GM23338 (cell line): ENCODE results near the gene MANBA. TPM values are rescaled to one million over a fixed set of nuclear protein-coding genes. Genes with fewer than 3 reads are reported as not detected.
A peak's percentile ranks its signal among the peaks of the same experiment; 100 is the strongest.

ENCODE experiments used
- ATAC-seq: fragments of 200-7000 bp; cut with Tn5 transposase; 3 replicates; pipeline ENCODE4 v1.9.1; 2020
- DNase-seq: peaks from one replicate; pipeline ENCODE4 v3.0.0-alpha.2; 2015; ENCODE audit warnings: low spot score
- H2AFZ ChIP-seq: fragments of 200-600 bp; sonication (generic); 2 replicates; pipeline ENCODE4 v1.8.0; 2016; ENCODE audit warnings: antibody characterized with exemption, mild to moderate bottlenecking, moderate library complexity
- H3F3A ChIP-seq: fragments of 200-600 bp; sonication (generic); replicated peaks from 2 replicates; pipeline ENCODE4 v1.8.0; 2017; ENCODE audit warnings: antibody characterized with exemption, mixed run types, low read depth
- H3K27ac ChIP-seq: fragments of 200-600 bp; sonication (generic); 2 replicates; pipeline ENCODE4 v1.6.1; 2016; ENCODE audit warnings: low read depth
- H3K27me3 ChIP-seq: fragments of 200-600 bp; sonication (generic); 2 replicates; pipeline ENCODE4 v1.8.0; 2016; ENCODE audit warnings: mild to moderate bottlenecking, mixed run types, moderate library complexity; ENCODE audit not compliant: insufficient read depth
- H3K36me3 ChIP-seq: fragments of 200-600 bp; sonication (generic); 2 replicates; pipeline ENCODE4 v1.8.0; 2016; ENCODE audit warnings: mild to moderate bottlenecking; ENCODE audit not compliant: insufficient read depth
- H3K4me1 ChIP-seq: fragments of 200-600 bp; sonication (generic); 2 replicates; pipeline ENCODE4 v1.8.0; 2016; ENCODE audit warnings: mild to moderate bottlenecking, moderate library complexity; ENCODE audit not compliant: insufficient read depth
- H3K4me2 ChIP-seq: fragments of 200-600 bp; sonication (generic); 2 replicates; pipeline ENCODE4 v1.7.1; 2017; ENCODE audit warnings: mixed run types
- H3K4me3 ChIP-seq: fragments of 200-600 bp; sonication (generic); 2 replicates; pipeline ENCODE4 v1.6.1; 2016; ENCODE audit warnings: mixed run types
- H3K79me2 ChIP-seq: fragments of 200-600 bp; sonication (generic); replicated peaks from 2 replicates; pipeline ENCODE4 v1.8.0; 2017; ENCODE audit warnings: mild to moderate bottlenecking; ENCODE audit not compliant: insufficient read depth
- H3K9me2 ChIP-seq: fragments of 200-600 bp; sonication (generic); 2 replicates; pipeline ENCODE4 v1.8.0; 2017; ENCODE audit not compliant: insufficient read depth
- H4K20me1 ChIP-seq: fragments of 200-600 bp; sonication (generic); replicated peaks from 2 replicates; pipeline ENCODE4 v1.8.0; 2017; ENCODE audit warnings: mild to moderate bottlenecking; ENCODE audit not compliant: insufficient read depth
- H3K27ac Mint-ChIP-seq: 2 replicates; pipeline ENCODE4 v1.8.0; 2020; ENCODE audit warnings: inconsistent platforms, mild to moderate bottlenecking, moderate library complexity, mixed read lengths
- H3K27me3 Mint-ChIP-seq: 3 replicates; pipeline ENCODE4 v1.8.0; 2022; ENCODE audit warnings: low read depth, mild to moderate bottlenecking, moderate library complexity, mixed read lengths, inconsistent platforms; ENCODE audit not compliant: insufficient read depth, poor library complexity
- H3K36me3 Mint-ChIP-seq: 3 replicates; pipeline ENCODE4 v1.8.0; 2021; ENCODE audit warnings: low read depth, mild to moderate bottlenecking, inconsistent platforms, moderate library complexity, mixed read lengths
- H3K4me1 Mint-ChIP-seq: 3 replicates; pipeline ENCODE4 v1.8.0; 2020; ENCODE audit warnings: mild to moderate bottlenecking, inconsistent platforms, mixed read lengths
- H3K4me3 Mint-ChIP-seq: 3 replicates; pipeline ENCODE4 v1.8.0; 2021; ENCODE audit warnings: moderate library complexity, mild to moderate bottlenecking, inconsistent platforms, mixed read lengths
- H3K9me3 Mint-ChIP-seq: 3 replicates; pipeline ENCODE4 v1.8.0; 2020; ENCODE audit warnings: moderate library complexity, mild to moderate bottlenecking, inconsistent platforms, mixed read lengths
- EZH2phosphoT487 ChIP-seq: fragments of 200-600 bp; sonication (generic); IDR thresholded peaks from one replicate; pipeline ENCODE4 v1.8.1; 2018; ENCODE audit warnings: antibody characterized with exemption; ENCODE audit not compliant: unreplicated experiment
- NANOG ChIP-seq: IDR thresholded peaks from 2 replicates; pipeline ENCODE4 v1.6.1; 2016; ENCODE audit warnings: antibody characterized with exemption, borderline replicate concordance
- POLR2AphosphoS5 ChIP-seq: IDR thresholded peaks from 2 replicates; pipeline ENCODE4 v1.6.1; 2016; ENCODE audit warnings: antibody characterized with exemption, low read depth
- STAT1 ChIP-seq: IDR thresholded peaks from one replicate; pipeline ENCODE4 v1.6.1; 2016; ENCODE audit warnings: antibody characterized with exemption; ENCODE audit not compliant: unreplicated experiment
- ZNF114 ChIP-seq: fragments of 250-450 bp; sonication (Bioruptor Pico); IDR thresholded peaks from 2 replicates; pipeline ENCODE4 v1.5.0; 2020; ENCODE audit warnings: mild to moderate bottlenecking, moderate library complexity
- ZNF331 ChIP-seq: fragments of 250-450 bp; sonication (Bioruptor Pico); IDR thresholded peaks from 2 replicates; pipeline ENCODE4 v1.5.0; 2020; ENCODE audit warnings: low read depth, mild to moderate bottlenecking, moderate library complexity
- polyA plus RNA-seq: library from polyadenylated mRNA; unstranded; fragments of >200 nt; fragmentation: Nextera tagmentation; extraction: Ambion mirVana; gene quantifications from 2 replicates; pipeline ENCODE4 v1.2.1, GENCODE V29; 2016
- total RNA-seq: library from RNA; depleted of rRNA; stranded (reverse); fragments of >200 nt; shearing (Covaris generic); gene quantifications from 2 replicates; pipeline ENCODE4 v1.2.3, GENCODE V29; 2014
- TF ChIP-seq, protein P1 (sequence below): fragments of 250-450 bp; sonication (Bioruptor Pico); IDR thresholded peaks from 2 replicates; pipeline ENCODE4 v1.5.0; 2020; ENCODE audit warnings: mild to moderate bottlenecking, moderate library complexity

MANBA gene
- total and polyA plus RNA-seq, 2 experiments from 2014 or later: 13.2 to 54.3 TPM

DNA sequence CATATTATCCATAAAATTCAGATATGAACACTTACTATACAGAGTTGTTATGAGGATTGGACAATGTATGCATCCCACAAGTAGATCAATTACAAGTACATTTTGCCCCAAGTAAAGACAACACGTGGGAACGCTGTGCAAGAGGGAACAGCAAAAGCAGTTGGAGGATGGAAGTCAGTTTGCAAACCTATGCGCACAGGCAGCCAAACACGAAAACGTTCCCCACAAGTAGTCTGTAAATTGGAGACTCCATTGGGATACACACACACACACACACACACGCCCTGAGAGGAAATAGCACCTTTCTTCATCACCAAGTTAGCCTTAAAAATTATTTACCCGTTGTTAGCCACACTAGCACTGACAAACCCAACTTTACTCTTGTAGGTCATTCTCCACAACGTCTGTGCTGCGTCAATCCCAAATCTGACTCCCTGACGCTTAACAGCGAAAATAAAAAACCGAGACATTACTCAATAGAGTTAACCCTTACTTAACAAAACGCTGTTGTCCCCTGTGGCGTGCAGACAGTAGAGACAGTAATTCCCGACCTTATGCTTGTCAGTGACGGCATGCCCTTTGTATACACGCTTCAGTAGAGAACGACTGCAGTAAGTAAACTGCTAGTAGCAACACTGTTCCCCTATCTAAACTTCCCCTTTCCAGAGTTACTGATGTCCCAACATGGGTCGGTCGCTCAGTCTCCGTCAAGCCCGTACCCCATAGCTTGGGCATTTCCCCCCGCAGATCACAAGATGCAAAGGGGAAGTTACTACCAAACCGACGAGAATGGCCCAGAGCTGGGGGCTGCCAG, 730 bp downstream of the MANBA start:
- Histone ChIP-seq H3F3A (no peaks in the 10 kb centered on the region), H4K20me1 (peaks cover 8% of the 10 kb centered on the region; the same call in 1 of the 2 replicates), H2AFZ (peak overlapping the region; percentile 90), H3K4me1 (peaks cover 9% of the 10 kb centered on the region), H3K27ac (no peak overlapping the region), H3K36me3 (no peaks in the 10 kb centered on the region), H3K27me3 (peaks cover 20% of the 10 kb centered on the region), H3K4me3 (peak overlapping the region; percentile 91), H3K4me2 (peak overlapping the region; percentile 86), H3K9me2 (no peaks in the 10 kb centered on the region), H3K79me2 (peaks cover 47% of the 10 kb centered on the region)
- Mint-ChIP-seq H3K27me3 (peaks cover 8% of the 10 kb centered on the region), H3K36me3 (peaks cover under 1% of the 10 kb centered on the region; the same call in 2 of the 3 replicates), H3K4me1 (peaks cover 28% of the 10 kb centered on the region), H3K27ac (peak overlapping the region; percentile 71; the same call in 1 of the 2 replicates), H3K4me3 (peak overlapping the region; percentile 90), H3K9me3 (peaks cover 3% of the 10 kb centered on the region; the same call in 2 of the 3 replicates)
- TF ChIP-seq POLR2AphosphoS5: no peak
- no peak for TF ChIP-seq EZH2phosphoT487
- TF ChIP-seq NANOG: no peak
- no peak for TF ChIP-seq ZNF331 (CRISPR knock-in tag)
- peak; percentile 36 for ATAC-seq
- peak; percentile 44 for DNase-seq

DNA sequence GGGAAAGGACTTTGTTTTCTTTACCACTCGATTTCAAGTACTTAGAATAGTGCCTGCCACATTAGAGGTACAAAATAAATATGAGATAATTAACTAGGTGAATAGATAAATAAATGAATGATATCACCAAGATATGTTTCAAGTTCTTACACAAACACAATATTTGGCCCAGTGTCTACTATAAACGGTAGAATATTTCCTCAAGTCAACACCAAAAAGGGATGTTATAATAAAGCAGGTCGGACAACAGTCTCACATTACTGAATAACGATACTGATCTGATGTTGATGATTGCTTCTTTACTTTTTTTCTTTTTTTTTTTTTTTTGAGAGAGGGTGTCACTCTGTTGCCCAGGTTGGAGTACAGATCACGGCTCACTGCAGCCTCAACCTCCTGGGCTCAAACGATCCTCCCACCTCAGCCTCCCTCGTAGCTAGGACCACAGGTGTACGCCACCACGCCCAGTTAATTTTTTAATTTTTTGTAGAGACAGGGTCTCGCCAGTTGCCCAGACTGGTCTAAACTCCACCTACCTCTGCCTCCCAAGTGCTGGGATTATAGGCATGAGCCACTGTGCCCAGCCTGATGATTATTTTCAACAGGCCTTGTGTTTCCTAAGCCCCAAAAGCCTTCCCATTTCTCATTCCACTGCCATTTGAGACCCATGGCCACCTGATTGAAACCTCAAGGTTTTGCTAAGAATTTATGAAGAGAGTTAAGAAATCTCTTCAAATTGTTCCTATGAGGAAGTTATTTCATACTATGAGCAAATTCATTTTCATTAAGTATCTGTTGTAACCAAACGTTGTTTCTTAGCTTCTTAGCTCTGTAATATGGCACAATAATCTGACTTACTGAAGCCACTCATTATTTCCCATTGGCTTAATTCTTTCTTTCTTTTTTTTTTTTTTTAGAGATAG, 2.3 kb downstream of the MANBA start:
- no peak for ATAC-seq
- no peak overlapping the region for H3K4me2 ChIP-seq
- no peaks in the 10 kb centered on the region for H3K9me2 ChIP-seq
- no peak overlapping the region for H3K27ac Mint-ChIP-seq
- H3K4me1 ChIP-seq: peaks cover 9% of the 10 kb centered on the region
- H3K4me3 ChIP-seq: no peak overlapping the region
- peaks cover 8% of the 10 kb centered on the region for H3K27me3 Mint-ChIP-seq
- H4K20me1 ChIP-seq: peaks cover 8% of the 10 kb centered on the region; the same call in 1 of the 2 replicates
- H3K27ac ChIP-seq: no peak overlapping the region
- no peak overlapping the region for H3K4me3 Mint-ChIP-seq
- peaks cover 20% of the 10 kb centered on the region for H3K27me3 ChIP-seq
- no peak for DNase-seq
- no peak overlapping the region for H2AFZ ChIP-seq
- no peak for TF ChIP-seq POLR2AphosphoS5
- TF ChIP-seq STAT1: no peak
- TF ChIP-seq, protein P1, sequence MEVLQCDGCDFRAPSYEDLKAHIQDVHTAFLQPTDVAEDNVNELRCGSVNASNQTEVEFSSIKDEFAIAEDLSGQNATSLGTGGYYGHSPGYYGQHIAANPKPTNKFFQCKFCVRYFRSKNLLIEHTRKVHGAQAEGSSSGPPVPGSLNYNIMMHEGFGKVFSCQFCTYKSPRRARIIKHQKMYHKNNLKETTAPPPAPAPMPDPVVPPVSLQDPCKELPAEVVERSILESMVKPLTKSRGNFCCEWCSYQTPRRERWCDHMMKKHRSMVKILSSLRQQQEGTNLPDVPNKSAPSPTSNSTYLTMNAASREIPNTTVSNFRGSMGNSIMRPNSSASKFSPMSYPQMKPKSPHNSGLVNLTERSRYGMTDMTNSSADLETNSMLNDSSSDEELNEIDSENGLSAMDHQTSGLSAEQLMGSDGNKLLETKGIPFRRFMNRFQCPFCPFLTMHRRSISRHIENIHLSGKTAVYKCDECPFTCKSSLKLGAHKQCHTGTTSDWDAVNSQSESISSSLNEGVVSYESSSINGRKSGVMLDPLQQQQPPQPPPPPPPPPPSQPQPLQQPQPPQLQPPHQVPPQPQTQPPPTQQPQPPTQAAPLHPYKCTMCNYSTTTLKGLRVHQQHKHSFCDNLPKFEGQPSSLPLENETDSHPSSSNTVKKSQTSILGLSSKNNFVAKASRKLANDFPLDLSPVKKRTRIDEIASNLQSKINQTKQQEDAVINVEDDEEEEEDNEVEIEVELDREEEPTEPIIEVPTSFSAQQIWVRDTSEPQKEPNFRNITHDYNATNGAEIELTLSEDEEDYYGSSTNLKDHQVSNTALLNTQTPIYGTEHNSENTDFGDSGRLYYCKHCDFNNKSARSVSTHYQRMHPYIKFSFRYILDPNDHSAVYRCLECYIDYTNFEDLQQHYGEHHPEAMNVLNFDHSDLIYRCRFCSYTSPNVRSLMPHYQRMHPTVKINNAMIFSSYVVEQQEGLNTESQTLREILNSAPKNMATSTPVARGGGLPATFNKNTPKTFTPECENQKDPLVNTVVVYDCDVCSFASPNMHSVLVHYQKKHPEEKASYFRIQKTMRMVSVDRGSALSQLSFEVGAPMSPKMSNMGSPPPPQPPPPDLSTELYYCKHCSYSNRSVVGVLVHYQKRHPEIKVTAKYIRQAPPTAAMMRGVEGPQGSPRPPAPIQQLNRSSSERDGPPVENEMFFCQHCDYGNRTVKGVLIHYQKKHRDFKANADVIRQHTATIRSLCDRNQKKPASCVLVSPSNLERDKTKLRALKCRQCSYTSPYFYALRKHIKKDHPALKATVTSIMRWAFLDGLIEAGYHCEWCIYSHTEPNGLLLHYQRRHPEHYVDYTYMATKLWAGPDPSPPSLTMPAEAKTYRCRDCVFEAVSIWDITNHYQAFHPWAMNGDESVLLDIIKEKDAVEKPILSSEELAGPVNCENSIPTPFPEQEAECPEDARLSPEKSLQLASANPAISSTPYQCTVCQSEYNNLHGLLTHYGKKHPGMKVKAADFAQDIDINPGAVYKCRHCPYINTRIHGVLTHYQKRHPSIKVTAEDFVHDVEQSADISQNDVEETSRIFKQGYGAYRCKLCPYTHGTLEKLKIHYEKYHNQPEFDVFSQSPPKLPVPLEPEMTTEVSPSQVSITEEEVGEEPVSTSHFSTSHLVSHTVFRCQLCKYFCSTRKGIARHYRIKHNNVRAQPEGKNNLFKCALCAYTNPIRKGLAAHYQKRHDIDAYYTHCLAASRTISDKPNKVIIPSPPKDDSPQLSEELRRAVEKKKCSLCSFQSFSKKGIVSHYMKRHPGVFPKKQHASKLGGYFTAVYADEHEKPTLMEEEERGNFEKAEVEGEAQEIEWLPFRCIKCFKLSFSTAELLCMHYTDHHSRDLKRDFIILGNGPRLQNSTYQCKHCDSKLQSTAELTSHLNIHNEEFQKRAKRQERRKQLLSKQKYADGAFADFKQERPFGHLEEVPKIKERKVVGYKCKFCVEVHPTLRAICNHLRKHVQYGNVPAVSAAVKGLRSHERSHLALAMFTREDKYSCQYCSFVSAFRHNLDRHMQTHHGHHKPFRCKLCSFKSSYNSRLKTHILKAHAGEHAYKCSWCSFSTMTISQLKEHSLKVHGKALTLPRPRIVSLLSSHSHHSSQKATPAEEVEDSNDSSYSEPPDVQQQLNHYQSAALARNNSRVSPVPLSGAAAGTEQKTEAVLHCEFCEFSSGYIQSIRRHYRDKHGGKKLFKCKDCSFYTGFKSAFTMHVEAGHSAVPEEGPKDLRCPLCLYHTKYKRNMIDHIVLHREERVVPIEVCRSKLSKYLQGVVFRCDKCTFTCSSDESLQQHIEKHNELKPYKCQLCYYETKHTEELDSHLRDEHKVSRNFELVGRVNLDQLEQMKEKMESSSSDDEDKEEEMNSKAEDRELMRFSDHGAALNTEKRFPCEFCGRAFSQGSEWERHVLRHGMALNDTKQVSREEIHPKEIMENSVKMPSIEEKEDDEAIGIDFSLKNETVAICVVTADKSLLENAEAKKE (CRISPR knock-in tag): no peak
- no peak for TF ChIP-seq ZNF114
- no peak for TF ChIP-seq EZH2phosphoT487
- no peaks in the 10 kb centered on the region for H3F3A ChIP-seq
- peaks cover 62% of the 10 kb centered on the region for H3K79me2 ChIP-seq
- H3K4me1 Mint-ChIP-seq: peaks cover 28% of the 10 kb centered on the region
- peaks cover 3% of the 10 kb centered on the region; the same call in 2 of the 3 replicates for H3K9me3 Mint-ChIP-seq
- H3K36me3 ChIP-seq: 0 out of 2 replicates have a peak, but pooled peaks cover under 1% of the 10 kb centered on the region
- H3K36me3 Mint-ChIP-seq: peaks cover 4% of the 10 kb centered on the region
